ENCODE results near the gene GNB3. TPM values are rescaled to one million over a fixed set of nuclear protein-coding genes. Genes with fewer than 3 reads are reported as not detected.

The GNB3 gene
- total RNA-seq, 1 experiment from 2014 or later = not detected

DNA sequence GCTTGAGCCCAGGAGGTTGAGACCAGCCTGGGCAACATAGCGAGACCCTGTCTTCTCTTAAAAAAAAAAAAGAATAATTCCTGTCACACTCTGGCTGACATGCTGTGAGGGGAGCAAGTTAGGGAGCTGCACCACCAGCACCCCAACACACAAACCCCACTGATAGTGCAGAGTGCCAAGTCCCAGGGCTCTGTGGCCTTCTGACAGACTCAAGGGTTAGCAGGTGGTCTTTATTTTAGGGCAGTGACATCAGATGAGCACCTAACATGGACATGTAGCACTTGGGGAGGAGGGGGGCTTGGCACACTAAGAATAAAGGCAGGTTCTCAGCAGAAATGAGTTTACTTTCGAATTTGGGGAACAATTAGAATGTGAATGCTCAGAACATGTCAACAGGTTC lies 18.1 kb downstream of the GNB3 start:
- Mint-ChIP-seq H3K4me1 (ENCODE audit: low read depth, unreplicated experiment) (peaks cover 7% of the 10 kb centered on the region), H3K27ac (ENCODE audit: unreplicated experiment) (no peak overlapping the region), H3K36me3 (ENCODE audit: insufficient read depth, unreplicated experiment) (peaks cover 24% of the 10 kb centered on the region), H3K27me3 (ENCODE audit: unreplicated experiment) (no peaks in the 10 kb centered on the region), H3K4me3 (ENCODE audit: low read depth, unreplicated experiment) (no peak overlapping the region), H3K9me3 (ENCODE audit: low read depth, unreplicated experiment) (no peaks in the 10 kb centered on the region)
- intact Hi-C loops (cut with micrococcal nuclease; ENCODE audit: unreplicated experiment) = no loop called here
- BruUV-seq (replicated peaks) = no TSS peak
- DNase-seq = no peak
- CTCF ChIA-PET = interaction anchor here (0.6 kb wide), 1 partner anchor 71 kb away, joined by 3 read pairs; no protein-coding TSS in a partner anchor
- TF ChIP-seq, protein P1, sequence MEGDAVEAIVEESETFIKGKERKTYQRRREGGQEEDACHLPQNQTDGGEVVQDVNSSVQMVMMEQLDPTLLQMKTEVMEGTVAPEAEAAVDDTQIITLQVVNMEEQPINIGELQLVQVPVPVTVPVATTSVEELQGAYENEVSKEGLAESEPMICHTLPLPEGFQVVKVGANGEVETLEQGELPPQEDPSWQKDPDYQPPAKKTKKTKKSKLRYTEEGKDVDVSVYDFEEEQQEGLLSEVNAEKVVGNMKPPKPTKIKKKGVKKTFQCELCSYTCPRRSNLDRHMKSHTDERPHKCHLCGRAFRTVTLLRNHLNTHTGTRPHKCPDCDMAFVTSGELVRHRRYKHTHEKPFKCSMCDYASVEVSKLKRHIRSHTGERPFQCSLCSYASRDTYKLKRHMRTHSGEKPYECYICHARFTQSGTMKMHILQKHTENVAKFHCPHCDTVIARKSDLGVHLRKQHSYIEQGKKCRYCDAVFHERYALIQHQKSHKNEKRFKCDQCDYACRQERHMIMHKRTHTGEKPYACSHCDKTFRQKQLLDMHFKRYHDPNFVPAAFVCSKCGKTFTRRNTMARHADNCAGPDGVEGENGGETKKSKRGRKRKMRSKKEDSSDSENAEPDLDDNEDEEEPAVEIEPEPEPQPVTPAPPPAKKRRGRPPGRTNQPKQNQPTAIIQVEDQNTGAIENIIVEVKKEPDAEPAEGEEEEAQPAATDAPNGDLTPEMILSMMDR (IDR thresholded peaks at IDR 0.05; ENCODE audit: unreplicated experiment) = no peak

DNA sequence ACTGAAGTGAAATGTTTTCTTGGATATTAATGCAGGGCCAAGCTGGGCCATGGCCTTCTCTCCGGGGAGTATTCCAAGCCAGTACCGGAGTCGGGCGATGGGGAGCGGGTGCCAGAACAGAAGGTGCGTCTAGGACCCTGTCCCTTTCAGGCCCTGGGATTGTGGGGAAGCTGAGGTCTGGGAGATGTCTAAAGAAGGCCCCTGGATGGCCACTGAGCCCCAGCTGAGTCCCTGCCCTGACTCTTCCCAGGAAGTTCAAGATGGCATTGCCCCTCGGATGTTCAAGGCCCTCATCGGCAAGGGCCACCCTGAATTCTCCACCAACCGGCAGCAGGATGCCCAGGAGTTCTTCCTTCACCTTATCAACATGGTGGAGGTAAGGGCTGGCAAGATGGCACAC lies 19.4 kb downstream of the GNB3 start:
- Mint-ChIP-seq H3K36me3 (ENCODE audit: insufficient read depth, unreplicated experiment) (peaks cover 18% of the 10 kb centered on the region), H3K4me1 (ENCODE audit: low read depth, unreplicated experiment) (no peaks in the 10 kb centered on the region), H3K27me3 (ENCODE audit: unreplicated experiment) (no peaks in the 10 kb centered on the region), H3K9me3 (ENCODE audit: low read depth, unreplicated experiment) (no peaks in the 10 kb centered on the region), H3K4me3 (ENCODE audit: low read depth, unreplicated experiment) (no peak overlapping the region), H3K27ac (ENCODE audit: unreplicated experiment) (no peak overlapping the region)
- CTCF ChIA-PET = no interaction called here
- BruUV-seq (replicated peaks) = no TSS peak
- DNase-seq = no peak
- TF ChIP-seq, protein P1 (IDR thresholded peaks at IDR 0.05; ENCODE audit: unreplicated experiment) = no peak
- intact Hi-C loops (cut with micrococcal nuclease; ENCODE audit: unreplicated experiment) = no loop called here

DNA sequence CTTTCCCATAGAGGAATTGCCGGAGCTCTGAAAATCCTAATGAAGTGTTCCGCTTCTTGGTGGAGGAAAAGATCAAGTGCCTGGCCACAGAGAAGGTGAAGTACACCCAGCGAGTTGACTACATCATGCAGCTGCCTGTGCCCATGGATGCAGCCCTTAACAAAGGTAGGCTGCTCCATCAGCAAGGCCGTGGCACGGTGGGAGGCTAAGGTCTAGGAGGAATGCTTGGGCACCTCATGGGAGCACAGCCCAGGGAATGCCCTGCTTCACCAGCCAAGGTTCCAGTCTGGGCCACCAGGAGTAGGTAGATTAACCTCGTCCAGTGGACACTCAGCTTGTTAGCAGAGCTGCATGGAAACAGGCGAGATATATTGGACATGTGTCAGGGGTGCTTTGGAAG lies 20.2 kb downstream of the GNB3 start:
- H3K36me3 Mint-ChIP-seq (ENCODE audit: insufficient read depth, unreplicated experiment) = peaks cover 24% of the 10 kb centered on the region
- no peak for DNase-seq
- H3K9me3 Mint-ChIP-seq (ENCODE audit: low read depth, unreplicated experiment) = no peaks in the 10 kb centered on the region
- intact Hi-C loops (cut with micrococcal nuclease; ENCODE audit: unreplicated experiment) = no loop called here
- H3K27me3 Mint-ChIP-seq (ENCODE audit: unreplicated experiment) = no peaks in the 10 kb centered on the region
- TF ChIP-seq, protein P1 (IDR thresholded peaks at IDR 0.05; ENCODE audit: unreplicated experiment) = no peak
- no peak overlapping the region for H3K27ac Mint-ChIP-seq (ENCODE audit: unreplicated experiment)
- BruUV-seq (replicated peaks) = no TSS peak
- H3K4me1 Mint-ChIP-seq (ENCODE audit: low read depth, unreplicated experiment) = no peaks in the 10 kb centered on the region
- CTCF ChIA-PET = no interaction called here
- no peak overlapping the region for H3K4me3 Mint-ChIP-seq (ENCODE audit: low read depth, unreplicated experiment)

DNA sequence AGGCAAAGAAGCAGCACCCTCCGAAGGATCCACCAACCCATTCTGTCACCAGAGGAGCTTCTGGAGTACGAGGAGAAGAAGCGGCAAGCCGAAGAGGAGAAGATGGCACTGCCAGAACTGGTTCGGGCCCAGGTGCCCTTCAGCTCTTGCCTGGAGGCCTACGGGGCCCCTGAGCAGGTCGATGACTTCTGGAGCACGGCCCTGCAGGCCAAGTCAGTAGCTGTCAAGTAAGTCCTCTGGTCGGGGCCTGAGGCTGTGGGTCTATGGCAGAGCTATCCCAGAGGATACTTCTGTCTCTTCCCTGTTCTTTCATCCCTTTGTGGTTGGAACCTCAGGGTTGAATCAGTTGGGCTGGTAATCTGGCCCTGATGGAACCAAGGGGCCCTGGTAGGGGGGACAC lies 20.7 kb downstream of the GNB3 start:
- no peaks in the 10 kb centered on the region for H3K4me1 Mint-ChIP-seq (ENCODE audit: low read depth, unreplicated experiment)
- H3K9me3 Mint-ChIP-seq (ENCODE audit: low read depth, unreplicated experiment) = no peaks in the 10 kb centered on the region
- DNase-seq = no peak
- intact Hi-C loops (cut with micrococcal nuclease; ENCODE audit: unreplicated experiment) = no loop called here
- TF ChIP-seq, protein P1 (IDR thresholded peaks at IDR 0.05; ENCODE audit: unreplicated experiment) = no peak
- no TSS peak for BruUV-seq (replicated peaks)
- no peak overlapping the region for H3K4me3 Mint-ChIP-seq (ENCODE audit: low read depth, unreplicated experiment)
- peaks cover 29% of the 10 kb centered on the region for H3K36me3 Mint-ChIP-seq (ENCODE audit: insufficient read depth, unreplicated experiment)
- no peaks in the 10 kb centered on the region for H3K27me3 Mint-ChIP-seq (ENCODE audit: unreplicated experiment)
- no peak overlapping the region for H3K27ac Mint-ChIP-seq (ENCODE audit: unreplicated experiment)
- CTCF ChIA-PET = no interaction called here

Measured in Calu3 (cell line).